Stimulated activated naive CD8-positive, alpha-beta T cell treated with anti-CD3 and anti-CD28 coated beads, Interleukin-15, Interleukin-2, amounts not matched to agents 100 U/mL and 50 U/mL, for 24 hours (primary cell): Measurements from ENCODE around the gene ITGB1BP1.

Source experiments
- ATAC-seq: fragments of 150-1000 bp; cut with Tn5 transposase; one replicate; pipeline ENCODE4 v1.10.0; 2021
- DNase-seq: peaks from one replicate; pipeline ENCODE4 v3.0.0; 2021

ITGB1BP1 gene

DNA sequence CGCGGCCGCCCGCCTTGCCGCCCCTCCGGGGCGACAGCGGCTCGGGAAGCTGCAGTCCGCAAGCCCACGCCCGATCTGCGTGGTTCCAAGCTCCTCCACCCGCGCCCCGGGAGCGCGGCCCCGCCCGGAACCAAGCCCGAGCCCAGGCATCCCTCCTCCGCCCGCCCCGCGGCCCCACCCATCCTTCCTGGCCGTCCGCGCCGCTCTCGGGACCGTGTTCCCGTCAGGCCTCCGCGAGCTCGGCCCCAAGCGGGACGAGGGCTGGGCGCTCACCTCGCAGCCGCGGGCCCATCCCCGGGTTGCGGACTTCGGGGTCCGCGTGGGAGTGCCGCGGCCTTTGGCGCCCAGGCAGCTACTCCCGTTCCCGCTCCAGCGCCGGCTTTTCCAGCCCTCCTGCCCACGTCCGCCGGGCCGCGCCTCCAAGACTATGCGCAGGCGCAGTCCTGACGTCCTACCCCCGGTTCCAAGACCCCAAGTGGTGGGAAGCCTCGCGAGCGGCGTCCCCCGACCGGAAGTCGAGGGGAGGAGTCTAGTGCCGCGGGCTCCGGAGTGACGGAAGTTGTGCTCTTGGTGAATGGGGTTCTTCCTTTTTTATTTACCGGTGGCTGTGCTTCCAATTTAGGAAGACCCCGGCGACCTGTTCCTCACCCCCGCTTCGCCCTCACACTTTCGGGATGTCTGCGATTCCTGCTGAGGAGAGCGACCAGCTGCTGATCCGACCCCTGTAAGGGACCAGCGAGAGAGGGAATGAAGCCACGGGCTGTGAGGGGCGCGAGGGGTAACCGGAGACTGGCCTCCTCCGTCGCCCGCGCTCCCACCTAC is at the start of gene ITGB1BP1, which contains the start of gene CPSF3:
TSS of gene ITGB1BP1 (minus strand) at position 429 of the 822 bp plus-strand sequence. CDS start 4,831 bp downstream, outside the sequence.
TSS of gene CPSF3 (plus strand) at position 555 of the 822 bp plus-strand sequence. CDS start at position 675, 120 bp downstream.
- DNase-seq (peak; percentile 99), ATAC-seq (peak; percentile 91)

DNA sequence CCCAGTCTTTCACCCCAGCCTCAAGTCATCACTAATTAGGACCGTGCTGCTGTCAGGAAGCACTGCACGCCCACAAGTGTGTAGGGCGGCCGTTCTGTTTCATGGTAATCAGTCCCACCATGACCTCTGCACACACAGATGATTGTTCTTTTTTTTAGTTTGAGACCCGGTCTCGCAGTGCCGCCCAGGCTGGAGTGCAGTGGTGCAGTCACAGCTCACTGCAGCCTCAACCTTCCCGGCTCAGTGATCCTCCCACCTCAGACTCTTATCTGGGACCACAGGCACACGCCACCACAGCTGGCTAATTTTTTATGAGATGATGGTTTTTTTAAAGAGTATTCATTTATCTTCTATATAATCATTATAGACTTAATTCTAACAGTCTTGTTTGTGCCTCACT is 49.2 kb upstream of the ITGB1BP1 start:
- ATAC-seq (no peak), DNase-seq (no peak)

DNA sequence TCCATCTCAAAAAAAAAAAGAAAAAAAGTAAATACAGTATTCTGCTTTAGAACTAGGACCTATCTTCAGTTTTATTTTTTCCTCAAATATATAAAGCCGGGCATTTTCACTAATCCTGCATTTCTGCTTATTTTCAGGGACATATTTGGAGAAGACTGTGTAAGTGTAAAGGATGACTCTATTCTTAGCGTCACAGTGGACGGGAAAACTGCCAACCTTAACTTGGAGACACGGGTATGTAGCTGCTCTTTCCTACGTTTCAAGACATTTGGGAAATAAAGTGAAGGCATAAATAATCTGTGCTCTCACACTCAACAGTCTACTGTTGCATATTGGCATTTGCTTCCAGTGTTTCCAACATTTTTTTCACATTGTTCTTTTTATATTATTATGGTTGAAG is 47.9 kb upstream of the ITGB1BP1 start:
- ATAC-seq (no peak), DNase-seq (no peak)

GRCh38 chr2:9467687-9468086 is 44.4 kb upstream of the ITGB1BP1 start:
- DNase-seq (no peak), ATAC-seq (no peak)

DNA sequence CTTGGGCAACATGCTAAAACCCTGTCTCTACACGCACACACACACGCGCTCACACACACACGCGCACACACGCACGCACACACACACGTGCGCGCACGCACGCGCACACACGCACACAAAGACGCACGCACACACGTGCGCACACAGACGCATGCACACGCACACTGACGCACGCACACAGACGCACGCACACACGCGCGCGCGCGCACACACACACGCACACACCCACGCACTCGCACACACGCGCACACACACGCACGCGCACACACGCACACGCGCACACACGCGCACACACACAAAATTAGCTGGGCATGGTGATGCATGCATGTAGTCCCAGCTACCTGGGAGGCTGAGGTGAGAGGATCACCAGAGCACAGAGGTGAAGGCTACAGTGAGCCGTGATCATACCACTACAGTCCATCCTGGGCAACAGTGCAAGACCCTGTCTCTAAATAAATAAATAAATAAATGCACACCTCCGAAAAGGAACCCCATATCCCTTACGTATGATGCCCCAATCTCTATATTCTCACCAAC is 42.9 kb upstream of the ITGB1BP1 start:
- no peak for ATAC-seq
- no peak for DNase-seq

DNA sequence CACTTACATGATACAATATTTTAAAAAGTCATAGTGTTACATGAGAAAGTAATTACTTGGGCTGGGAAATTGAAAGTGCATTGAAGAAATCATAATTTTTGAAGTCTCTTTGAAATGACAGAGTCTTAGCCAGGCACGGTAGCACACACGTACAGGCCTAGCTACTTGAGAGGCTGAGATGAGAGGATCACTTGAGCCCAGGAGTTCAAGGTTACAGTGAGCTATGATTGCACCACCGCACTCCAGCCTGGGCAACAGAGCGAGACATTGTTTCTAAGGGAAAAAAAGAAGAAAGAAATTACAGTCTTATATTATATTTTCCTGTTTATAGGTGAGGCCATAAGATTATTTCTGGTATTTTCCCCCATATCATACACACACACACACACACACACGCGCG is 41.8 kb upstream of the ITGB1BP1 start:
- DNase-seq, result no peak
- ATAC-seq, result no peak

- ATAC-seq (peak; percentile 68), DNase-seq (no peak)
These were observed 40.3 kb upstream of the ITGB1BP1 start for GRCh38 chr2:9463698-9464034.

DNA sequence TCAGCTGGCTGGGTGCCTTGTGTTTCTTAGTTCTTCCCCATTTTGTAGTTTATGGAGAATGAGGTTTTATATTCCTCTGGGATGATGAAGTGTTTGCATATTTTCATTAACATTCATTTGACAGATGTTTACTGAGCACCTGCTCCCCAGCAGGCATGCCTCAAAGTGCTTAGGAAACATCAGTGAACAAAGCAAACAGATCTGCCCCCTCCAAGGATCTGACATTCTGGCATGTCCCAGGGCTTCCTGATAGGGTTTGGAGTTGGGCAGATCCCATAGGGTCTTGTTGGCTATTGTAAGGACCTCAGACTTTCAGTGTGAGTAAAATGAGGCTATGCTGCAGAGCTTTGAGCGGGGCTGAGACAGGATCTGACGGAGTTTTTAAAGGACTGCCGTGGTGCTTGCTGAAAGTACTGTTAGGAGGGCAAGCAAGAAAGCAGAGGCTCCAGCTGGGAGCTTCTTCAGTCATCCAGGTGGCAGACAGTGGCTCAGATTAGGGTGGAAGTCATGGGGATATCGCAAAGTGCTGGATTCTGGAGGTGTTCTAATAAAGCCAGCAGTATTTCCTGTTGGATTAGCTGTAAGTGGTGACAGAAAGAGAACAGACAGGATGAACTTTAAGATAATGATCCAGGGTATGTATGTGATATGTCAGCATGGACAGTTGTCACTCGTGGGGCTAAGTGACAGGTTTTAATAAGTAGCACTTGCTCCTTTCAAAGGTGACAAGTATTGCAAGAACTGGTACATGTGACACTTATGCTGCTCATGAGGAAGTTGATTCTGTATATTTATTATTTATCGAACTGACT is 39.8 kb upstream of the ITGB1BP1 start:
- DNase-seq (no peak), ATAC-seq (peak; percentile 16)

- ATAC-seq, result no peak
- no peak for DNase-seq
These were observed 39.0 kb upstream of the ITGB1BP1 start for GRCh38 chr2:9462313-9462712.

- ATAC-seq (no peak), DNase-seq (no peak)
These were observed 37.8 kb upstream of the ITGB1BP1 start for GRCh38 chr2:9461079-9461478.

GRCh38 chr2:9460441-9461017 is 37.2 kb upstream of the ITGB1BP1 start:
- DNase-seq (no peak), ATAC-seq (no peak)

GRCh38 chr2:9451231-9451630 is 27.9 kb upstream of the ITGB1BP1 start:
- ATAC-seq (no peak), DNase-seq (no peak)

DNA sequence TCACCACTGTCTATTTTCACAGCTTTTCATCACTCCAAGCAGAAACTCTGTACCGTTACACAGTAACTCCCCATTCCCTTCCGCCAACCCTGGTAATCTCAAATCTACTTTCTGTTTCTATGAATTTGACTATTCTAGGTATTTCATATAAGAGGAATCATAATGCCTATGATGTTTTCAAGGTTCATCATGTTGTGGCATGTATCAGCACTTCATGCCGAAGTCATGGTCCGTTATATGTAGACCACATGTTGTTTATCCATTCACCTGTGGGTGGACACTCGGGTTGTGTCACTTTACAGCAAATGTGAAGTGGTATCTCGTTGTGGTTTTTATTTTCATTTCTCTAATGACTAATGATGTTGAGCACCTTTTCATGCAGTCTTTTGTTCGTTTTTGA is 21.8 kb upstream of the ITGB1BP1 start:
- no peak for ATAC-seq

DNA sequence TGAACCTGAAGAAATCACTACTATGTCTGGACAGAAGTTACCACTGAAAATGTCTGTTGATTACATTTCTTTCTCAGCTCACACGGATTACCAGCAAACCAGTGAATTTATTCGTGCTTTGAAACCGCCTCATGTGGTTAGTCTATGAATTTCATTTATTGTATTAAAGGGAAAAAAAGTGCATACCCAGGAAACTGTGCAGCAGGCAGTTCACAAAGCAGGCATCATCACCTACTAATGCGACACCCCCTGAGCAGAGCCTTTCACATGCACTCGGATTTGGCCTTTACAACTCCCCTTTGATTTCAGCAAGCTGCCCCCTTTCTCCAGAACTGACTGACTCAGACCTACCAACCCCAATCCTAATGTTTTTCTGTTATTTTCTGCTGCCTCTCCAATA is 20.2 kb upstream of the ITGB1BP1 start:
- no peak for ATAC-seq

More for the DNA sequence above, 21.8 kb upstream of the ITGB1BP1 start:
- DNase-seq, result no peak

DNA sequence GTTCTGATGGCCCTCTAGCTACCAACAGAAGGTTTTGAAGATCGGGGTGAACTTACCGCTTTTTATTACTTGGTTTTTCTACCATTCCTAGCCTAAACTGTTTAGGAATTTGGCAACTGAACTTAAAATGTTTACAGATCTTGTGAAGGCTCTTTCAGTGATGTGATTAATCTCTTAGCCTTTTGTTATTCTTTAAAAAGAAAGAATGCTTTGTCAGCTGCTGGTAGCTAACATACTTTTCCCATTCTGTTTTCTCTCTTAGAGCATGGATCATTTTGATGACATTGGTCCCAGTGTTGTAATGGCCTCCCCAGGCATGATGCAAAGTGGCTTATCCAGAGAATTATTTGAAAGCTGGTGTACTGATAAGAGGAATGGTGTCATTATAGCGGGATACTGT is 18.2 kb upstream of the ITGB1BP1 start:
- ATAC-seq, result no peak

More for the DNA sequence above, 20.2 kb upstream of the ITGB1BP1 start:
- DNase-seq, result no peak

DNA sequence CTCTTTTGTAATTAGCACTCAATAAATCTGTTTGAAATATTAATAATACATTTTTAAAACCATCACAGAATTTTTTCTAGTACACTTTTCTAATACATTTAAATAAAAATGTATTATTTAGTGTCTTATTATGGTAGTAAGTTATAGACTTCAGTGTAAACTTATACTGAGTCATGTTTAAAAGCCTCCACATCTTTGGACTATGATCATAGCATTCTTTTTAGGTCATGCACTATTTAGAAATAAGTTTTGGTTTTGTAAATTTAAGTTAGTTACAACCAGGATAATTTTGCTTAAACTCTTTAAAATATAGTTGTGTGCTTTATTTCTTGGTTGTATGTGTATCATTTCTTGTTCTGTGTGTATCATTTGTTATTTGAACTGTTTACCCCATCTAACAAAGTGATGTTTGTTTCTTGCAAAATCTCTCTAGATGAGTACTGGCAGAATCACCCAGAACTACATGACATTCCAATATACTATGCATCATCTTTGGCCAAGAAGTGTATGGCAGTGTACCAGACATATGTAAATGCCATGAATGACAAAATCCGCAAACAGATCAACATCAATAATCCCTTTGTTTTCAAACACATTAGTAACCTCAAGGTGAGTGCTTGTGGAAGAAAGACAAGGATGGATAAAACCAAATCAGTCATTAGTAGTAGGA is 16.9 kb upstream of the ITGB1BP1 start:
- DNase-seq, result no peak
- ATAC-seq, result no peak

More for the DNA sequence above, 18.2 kb upstream of the ITGB1BP1 start:
- no peak for DNase-seq

- DNase-seq (no peak), ATAC-seq (no peak)
These were observed 16.2 kb upstream of the ITGB1BP1 start for GRCh38 chr2:9439536-9439935.

DNA sequence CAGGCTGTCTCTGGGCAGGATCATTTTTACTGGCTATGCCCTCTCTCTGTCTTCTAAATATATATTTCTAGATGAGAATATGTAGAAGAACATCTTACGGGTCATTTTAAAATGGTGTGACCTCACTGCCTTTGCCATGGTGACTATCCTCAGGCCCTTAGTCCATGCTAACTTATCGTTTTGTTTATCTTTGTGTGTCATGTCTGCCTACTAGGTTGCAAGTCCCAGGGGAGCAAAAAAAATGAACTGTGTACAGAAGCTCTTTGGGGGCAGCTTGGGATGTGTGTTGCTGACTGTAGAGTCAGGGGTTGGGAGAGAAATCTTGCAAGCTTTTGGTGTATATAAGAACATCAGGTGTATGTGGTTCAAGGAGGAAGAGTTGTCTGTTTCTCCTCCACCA is 11.2 kb upstream of the ITGB1BP1 start:
- DNase-seq (no peak), ATAC-seq (no peak)

DNA sequence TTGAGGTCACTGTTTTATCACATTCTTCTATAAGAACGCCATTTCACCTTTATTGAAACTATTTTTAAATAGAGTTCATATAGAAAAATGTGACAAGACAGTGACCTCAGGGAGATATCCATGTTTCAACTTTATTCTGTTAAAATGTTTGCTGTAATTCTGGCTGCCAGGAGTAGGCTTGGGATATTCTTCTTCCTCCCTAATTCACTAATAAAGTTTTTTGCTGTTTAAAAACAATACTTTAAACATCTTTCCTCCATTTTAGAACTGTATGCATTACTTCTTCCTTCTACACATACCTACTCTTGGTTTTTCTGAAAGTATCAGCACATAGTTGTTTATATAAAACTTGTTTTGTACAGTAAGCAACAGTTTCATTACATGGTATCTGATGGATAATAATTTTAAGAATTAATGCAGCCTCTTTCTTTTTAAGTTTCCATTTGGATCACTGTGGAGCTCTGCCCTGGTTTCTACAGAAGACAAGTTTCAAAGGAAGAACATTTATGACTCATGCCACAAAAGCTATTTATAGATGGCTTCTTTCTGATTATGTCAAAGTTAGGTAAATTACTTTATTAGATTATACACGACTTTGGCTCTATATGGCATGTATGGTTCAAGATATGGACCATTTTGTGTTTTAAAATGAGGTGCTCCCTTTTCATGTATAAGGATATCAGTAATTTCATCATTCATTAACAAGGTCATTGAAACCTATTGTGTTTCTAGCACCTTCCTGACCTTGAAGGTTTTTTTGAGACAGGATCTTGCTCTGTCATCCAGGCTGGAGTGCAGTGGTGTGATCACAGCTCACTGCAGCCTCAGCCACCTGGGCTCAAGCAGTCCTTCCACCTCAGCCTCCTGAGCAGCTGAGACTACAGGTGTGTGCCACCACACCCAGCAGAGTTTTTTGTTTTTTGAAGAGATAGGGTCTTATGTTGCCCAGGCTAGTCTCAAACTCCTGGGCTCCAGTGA is 7.3 kb upstream of the ITGB1BP1 start:
- no peak for DNase-seq
- ATAC-seq, result peak; percentile 49

DNA sequence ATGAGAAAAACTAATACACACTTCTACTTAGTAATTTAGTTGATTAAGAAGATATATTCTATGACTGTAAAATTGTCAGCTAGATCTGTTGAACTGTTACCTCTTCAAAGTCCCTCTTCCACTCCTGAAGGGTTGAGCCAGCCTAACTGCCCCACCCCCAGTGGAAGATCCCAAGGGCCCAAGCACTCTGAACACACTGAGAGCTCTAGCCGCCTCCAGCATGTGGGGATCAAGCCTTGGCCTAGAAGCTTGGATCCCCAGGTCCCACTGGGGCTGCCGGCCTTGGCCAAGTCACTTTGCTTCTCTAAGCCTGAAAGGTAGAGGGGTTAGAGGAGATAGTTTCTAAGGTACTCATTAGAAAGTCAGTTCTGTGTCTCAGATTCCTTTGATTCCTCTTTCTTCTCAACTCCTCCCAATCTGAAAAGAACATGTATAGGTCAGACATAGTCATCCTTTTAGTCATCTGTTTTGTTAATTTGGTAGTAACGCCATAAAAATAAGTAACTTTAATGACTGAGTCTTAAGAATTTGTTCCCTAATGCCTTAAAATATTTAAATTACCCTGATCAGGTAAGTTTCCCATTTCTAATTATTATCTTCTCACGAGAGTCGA is 5.7 kb upstream of the ITGB1BP1 start:
- DNase-seq (no peak), ATAC-seq (no peak)
